HCT116 (cell line): ENCODE results near the gene PTPRA.

Experiments
- CTCF ChIP-seq, 3 experiments: fragments of 200-600 bp in 1 of 3; sonication (generic) in 1 of 3; IDR thresholded peaks in 2 of 3; conservative IDR thresholded peaks in 1 of 3; 2 replicates each; pipeline ENCODE4 v1.5.1; 2012 to 2017; ENCODE audit warnings: low read depth in 2 of 3, low read length in 2 of 3, antibody characterized with exemption in 1 of 3, borderline replicate concordance in 1 of 3, control low read depth in 1 of 3, mild to moderate bottlenecking in 1 of 3, mixed read lengths in 1 of 3, mixed run types in 1 of 3, moderate library complexity in 1 of 3; ENCODE audit not compliant: insufficient read depth in 1 of 3
- ELF1 ChIP-seq: IDR thresholded peaks from 2 replicates; pipeline ENCODE4 v1.6.1; 2012; ENCODE audit warnings: low read depth, borderline replicate concordance
- REST ChIP-seq: IDR thresholded peaks from 2 replicates; pipeline ENCODE4 v1.6.1; 2012; ENCODE audit warnings: low read depth
- SIN3A ChIP-seq: IDR thresholded peaks from 2 replicates; pipeline ENCODE4 v1.6.1; 2012; ENCODE audit warnings: low read depth
- ZFX ChIP-seq: fragments of 450-650 bp; IDR thresholded peaks from 2 replicates; pipeline ENCODE4 v1.6.1; 2017
- ZNF274 ChIP-seq: fragments of 200-500 bp; sonication (Bioruptor generic); IDR thresholded peaks from 2 replicates; pipeline ENCODE4 v1.6.1; 2014; ENCODE audit warnings: mild to moderate bottlenecking, low read depth, low read length, inconsistent platforms

- TF ChIP-seq CTCF (IDR thresholded peaks at IDR 0.05 in 2 of 3, conservative IDR thresholded peaks at IDR 0.05 in 1 of 3; ENCODE audit: borderline replicate concordance in 1 of 3, insufficient read depth in 1 of 3, low read depth in 2 of 3, low read length in 2 of 3) (no peak), ELF1 (no peak), ZNF274 (no peak), SIN3A (no peak; the same call in 1 of the 2 replicates), ZFX (no peak), REST (no peak)
Measured at GRCh38 chr20:2840967-2841531, 32.2 kb upstream of the PTPRA start.
